Astrocyte (in vitro differentiated cells and primary cell): ENCODE measurements around the gene WWC2.

Source experiments
- CTCF ChIP-seq: IDR thresholded peaks from 2 replicates; pipeline ENCODE4 v1.5.1; 2011; ENCODE audit warnings: low read depth, mild to moderate bottlenecking, inconsistent platforms, low read length, moderate library complexity; ENCODE audit not compliant: insufficient read depth
- EZH2 ChIP-seq: IDR thresholded peaks from 2 replicates; pipeline ENCODE4 v1.6.1; 2012; ENCODE audit warnings: mild to moderate bottlenecking, low read length, inconsistent platforms; ENCODE audit not compliant: insufficient read depth

DNA sequence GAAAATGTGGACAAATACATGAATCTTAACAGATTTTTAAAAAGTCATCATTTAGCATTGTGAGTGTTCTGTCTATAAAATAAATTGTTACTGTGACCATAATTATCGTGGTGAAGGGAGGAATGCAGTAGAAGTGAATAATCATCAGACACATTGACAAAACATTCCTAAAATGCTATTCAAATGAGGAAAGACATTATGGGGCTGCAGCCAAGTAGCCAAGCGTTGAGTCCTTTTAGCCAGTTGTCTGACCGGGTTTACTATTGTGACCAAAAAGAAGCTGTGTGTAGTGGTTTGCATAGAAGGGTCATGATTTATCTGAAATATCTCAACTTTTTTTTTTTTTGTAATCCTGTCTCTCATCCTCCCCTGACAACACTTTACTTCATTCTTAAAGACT is 19.5 kb downstream of the WWC2 start:
- TF ChIP-seq EZH2 = no peak
- TF ChIP-seq CTCF = no peak
